ENCODE results near the gene PCID2. TPM values are rescaled to one million over a fixed set of nuclear protein-coding genes. Genes with fewer than 3 reads are reported as not detected.
A peak's percentile ranks its signal among the peaks of the same experiment; 100 is the strongest.

The PCID2 gene
- total and polyA plus RNA-seq, 2 of the 13 experiments (the other 11 are each of a cell fraction or from before 2014, with no cell fraction given) = 65.0 to 111 TPM

GRCh38 chr13:113149711-113150549 is 58.5 kb downstream of the PCID2 start (continued):
- TF ChIP-seq ZHX2 (IDR thresholded peaks at IDR 0.05; ENCODE audit: low read depth) (no peak), ZHX2 (CRISPR knock-in tag; IDR thresholded peaks at IDR 0.05; ENCODE audit: borderline replicate concordance) (no peak), SMARCE1 (IDR thresholded peaks at IDR 0.05; ENCODE audit: borderline replicate concordance) (no peak), ARID4A (CRISPR knock-in tag; IDR thresholded peaks at IDR 0.05; ENCODE audit: borderline replicate concordance) (no peak; the same call in 1 of the 2 replicates), ZNF205 (CRISPR knock-in tag; IDR thresholded peaks at IDR 0.05) (no peak), ZNF816 (CRISPR knock-in tag; IDR thresholded peaks at IDR 0.05; ENCODE audit: borderline replicate concordance) (no peak), SIX4 (CRISPR knock-in tag; IDR thresholded peaks at IDR 0.05) (no peak), ZBTB43 (CRISPR knock-in tag; conservative IDR thresholded peaks at IDR 0.05) (0 out of 2 replicates have a peak, but pooled peaks have one; percentile 15)
- TF ChIP-seq, protein P1, sequence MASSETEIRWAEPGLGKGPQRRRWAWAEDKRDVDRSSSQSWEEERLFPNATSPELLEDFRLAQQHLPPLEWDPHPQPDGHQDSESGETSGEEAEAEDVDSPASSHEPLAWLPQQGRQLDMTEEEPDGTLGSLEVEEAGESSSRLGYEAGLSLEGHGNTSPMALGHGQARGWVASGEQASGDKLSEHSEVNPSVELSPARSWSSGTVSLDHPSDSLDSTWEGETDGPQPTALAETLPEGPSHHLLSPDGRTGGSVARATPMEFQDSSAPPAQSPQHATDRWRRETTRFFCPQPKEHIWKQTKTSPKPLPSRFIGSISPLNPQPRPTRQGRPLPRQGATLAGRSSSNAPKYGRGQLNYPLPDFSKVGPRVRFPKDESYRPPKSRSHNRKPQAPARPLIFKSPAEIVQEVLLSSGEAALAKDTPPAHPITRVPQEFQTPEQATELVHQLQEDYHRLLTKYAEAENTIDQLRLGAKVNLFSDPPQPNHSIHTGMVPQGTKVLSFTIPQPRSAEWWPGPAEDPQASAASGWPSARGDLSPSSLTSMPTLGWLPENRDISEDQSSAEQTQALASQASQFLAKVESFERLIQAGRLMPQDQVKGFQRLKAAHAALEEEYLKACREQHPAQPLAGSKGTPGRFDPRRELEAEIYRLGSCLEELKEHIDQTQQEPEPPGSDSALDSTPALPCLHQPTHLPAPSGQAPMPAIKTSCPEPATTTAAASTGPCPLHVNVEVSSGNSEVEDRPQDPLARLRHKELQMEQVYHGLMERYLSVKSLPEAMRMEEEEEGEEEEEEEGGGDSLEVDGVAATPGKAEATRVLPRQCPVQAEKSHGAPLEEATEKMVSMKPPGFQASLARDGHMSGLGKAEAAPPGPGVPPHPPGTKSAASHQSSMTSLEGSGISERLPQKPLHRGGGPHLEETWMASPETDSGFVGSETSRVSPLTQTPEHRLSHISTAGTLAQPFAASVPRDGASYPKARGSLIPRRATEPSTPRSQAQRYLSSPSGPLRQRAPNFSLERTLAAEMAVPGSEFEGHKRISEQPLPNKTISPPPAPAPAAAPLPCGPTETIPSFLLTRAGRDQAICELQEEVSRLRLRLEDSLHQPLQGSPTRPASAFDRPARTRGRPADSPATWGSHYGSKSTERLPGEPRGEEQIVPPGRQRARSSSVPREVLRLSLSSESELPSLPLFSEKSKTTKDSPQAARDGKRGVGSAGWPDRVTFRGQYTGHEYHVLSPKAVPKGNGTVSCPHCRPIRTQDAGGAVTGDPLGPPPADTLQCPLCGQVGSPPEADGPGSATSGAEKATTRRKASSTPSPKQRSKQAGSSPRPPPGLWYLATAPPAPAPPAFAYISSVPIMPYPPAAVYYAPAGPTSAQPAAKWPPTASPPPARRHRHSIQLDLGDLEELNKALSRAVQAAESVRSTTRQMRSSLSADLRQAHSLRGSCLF (CRISPR knock-in tag; IDR thresholded peaks at IDR 0.05; ENCODE audit: borderline replicate concordance) = no peak
- TF ChIP-seq, protein P2, sequence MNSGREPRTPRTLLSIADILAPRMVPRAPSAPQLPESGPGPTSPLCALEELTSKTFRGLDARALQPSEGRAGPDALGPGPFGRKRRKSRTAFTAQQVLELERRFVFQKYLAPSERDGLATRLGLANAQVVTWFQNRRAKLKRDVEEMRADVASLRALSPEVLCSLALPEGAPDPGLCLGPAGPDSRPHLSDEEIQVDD (CRISPR knock-in tag; IDR thresholded peaks at IDR 0.05; ENCODE audit: borderline replicate concordance) = no peak

All from HepG2 (cell line).